Rectal smooth muscle tissue (tissue), 1 donor: ENCODE measurements around the gene MEF2D.
A peak's percentile ranks its signal among the peaks of the same experiment; 100 is the strongest.

ENCODE experiments used
- H3K27ac ChIP-seq: one replicate; pipeline ENCODE4 v1.7.0; 2013; ENCODE audit warnings: low read depth, low read length, inconsistent platforms
- H3K27me3 ChIP-seq: one replicate; pipeline ENCODE4 v1.7.0; 2013; ENCODE audit warnings: low read length; ENCODE audit not compliant: control insufficient read depth, insufficient read depth
- H3K36me3 ChIP-seq: one replicate; pipeline ENCODE4 v1.7.0; 2013; ENCODE audit warnings: low read length; ENCODE audit not compliant: control insufficient read depth, insufficient read depth
- H3K4me1 ChIP-seq: one replicate; pipeline ENCODE4 v1.7.0; 2013; ENCODE audit warnings: low read length; ENCODE audit not compliant: control insufficient read depth, insufficient read depth
- H3K4me3 ChIP-seq: one replicate; pipeline ENCODE4 v1.7.0; 2013; ENCODE audit warnings: low read length
- H3K9ac ChIP-seq: one replicate; pipeline ENCODE4 v1.7.0; 2013; ENCODE audit warnings: low read length

The MEF2D gene

DNA sequence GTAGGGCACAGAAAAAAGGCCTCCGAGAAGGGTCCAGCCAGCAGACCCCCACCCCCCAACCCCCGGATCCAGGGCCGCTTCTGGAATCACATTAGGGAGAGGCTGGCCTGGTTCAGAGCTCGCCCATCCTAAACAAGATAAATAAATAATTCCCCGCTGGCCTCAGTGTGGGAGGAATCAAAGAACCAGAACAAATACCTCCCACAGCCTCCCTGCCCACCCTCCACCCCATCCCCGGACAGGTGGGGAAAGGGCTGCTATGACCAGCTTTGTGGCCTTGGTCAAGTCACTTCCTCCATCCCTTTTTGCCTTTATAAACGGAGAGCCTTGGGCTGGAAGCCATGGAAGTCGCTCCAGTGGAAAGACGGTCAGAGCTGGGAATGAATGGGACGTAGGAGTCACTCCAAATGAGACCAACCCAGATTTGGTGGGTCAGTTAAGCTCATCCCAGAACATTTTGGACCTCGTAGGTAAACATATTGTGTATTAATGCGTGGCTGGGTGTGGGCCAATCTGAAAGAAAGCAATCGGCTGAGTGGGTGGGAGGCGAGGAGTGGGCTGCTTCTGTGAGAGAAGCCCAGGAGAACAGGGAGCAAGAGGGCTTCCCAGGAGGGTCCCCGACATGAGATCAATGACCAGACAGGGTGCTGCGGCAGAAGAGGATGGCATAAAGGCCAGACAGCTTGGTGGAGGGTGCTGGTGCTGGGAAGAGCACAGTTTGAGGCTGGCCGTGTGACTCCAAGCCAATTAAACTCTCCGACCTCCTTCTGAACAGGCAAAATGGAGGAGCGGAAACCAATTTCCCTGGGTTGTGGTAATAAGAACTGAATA lies 63.3 kb downstream of the MEF2D start:
- Histone ChIP-seq H3K27ac (no peak overlapping the region), H3K4me3 (no peak overlapping the region), H3K27me3 (peaks cover 71% of the 10 kb centered on the region), H3K36me3 (no peaks in the 10 kb centered on the region), H3K4me1 (peaks cover 3% of the 10 kb centered on the region), H3K9ac (no peak overlapping the region)

DNA sequence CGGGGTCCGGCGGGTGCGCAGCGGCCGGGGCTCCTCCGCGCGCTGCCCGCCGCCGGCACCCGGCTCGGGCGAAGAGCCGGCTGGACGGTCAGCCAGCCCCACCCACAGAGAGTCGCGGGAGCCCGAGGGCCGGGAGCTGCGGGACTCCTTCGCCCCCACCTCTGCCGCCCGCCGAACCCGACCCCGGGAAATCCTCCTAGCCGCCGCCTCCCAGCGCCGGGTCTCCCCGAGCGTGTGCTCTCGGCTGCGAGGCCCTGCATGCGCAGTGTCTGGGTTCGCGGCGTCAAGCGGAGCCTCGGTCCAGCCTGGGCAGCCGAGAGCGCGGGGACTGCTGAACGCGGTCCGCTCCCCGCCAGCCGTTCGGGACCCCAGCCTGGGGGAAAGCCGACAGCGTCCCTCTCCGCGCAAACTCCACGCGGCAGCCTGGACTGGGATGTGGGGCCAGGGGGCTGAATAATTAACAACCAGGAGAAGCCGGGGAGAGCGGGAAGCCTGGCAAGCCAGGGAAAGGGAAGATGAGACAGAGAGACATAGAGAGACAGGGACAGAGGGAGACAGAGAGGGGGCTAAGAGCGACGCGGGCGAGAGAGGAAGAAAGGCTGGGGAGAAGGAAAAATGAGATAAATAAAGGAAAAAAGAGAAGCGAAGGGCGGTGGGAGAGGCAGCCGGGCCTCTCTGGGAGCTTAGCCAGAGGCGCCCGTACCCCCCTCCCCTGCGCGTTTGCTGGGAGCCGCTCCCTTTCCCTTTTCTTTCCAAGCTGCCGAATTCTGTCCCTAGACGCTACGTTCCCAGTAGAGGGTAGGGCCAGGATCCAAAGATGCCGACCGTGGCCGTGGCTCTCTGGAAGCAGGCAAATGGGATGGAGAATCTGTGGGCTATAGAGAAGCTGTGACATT lies 64.2 kb downstream of the MEF2D start:
- Histone ChIP-seq H3K27ac (no peak overlapping the region), H3K36me3 (no peaks in the 10 kb centered on the region), H3K27me3 (peaks cover 72% of the 10 kb centered on the region), H3K4me3 (peak overlapping the region; percentile 39), H3K9ac (no peak overlapping the region), H3K4me1 (peaks cover 3% of the 10 kb centered on the region)

GRCh38 chr1:156435545-156436140 lies 64.9 kb downstream of the MEF2D start:
- no peaks in the 10 kb centered on the region for H3K36me3 ChIP-seq
- H3K4me3 ChIP-seq = peak overlapping the region; percentile 37
- no peak overlapping the region for H3K9ac ChIP-seq
- H3K27ac ChIP-seq = no peak overlapping the region
- H3K27me3 ChIP-seq = peaks cover 73% of the 10 kb centered on the region
- H3K4me1 ChIP-seq = peaks cover 3% of the 10 kb centered on the region

DNA sequence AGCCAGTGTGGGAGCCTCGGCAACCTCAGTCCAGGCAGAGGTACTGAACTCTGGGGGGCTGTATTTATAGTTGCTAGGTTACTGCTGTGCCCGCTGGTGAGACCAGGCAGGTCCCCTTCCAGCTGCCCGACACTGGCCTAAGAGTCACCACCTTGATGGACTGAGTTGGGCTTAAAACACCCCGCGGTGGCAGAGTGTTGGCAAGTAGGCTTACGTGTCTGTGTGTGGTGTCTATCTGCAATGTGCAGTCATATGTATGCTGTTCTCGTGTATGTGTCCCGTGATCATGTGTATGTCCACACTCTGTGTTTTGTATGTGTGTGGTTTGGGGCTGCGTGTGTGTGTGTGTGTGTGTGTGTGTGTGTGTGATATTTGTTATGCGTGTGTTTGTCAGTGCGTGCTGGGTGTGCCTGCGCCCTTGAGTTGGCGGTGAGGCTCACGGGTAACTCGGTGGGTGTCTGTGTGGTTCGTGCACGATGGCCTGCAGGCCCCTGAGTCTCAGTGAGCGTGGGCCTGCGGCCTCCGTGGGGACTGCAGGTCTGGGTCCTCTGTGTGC lies 65.5 kb downstream of the MEF2D start:
- H3K36me3 ChIP-seq = no peaks in the 10 kb centered on the region
- H3K9ac ChIP-seq = no peak overlapping the region
- peaks cover 73% of the 10 kb centered on the region for H3K27me3 ChIP-seq
- no peak overlapping the region for H3K4me3 ChIP-seq
- H3K4me1 ChIP-seq = peaks cover 3% of the 10 kb centered on the region
- no peak overlapping the region for H3K27ac ChIP-seq

GRCh38 chr1:156433602-156434001 lies 67.0 kb downstream of the MEF2D start:
- H3K27me3 ChIP-seq = peaks cover 68% of the 10 kb centered on the region
- peaks cover 3% of the 10 kb centered on the region for H3K4me1 ChIP-seq
- H3K36me3 ChIP-seq = no peaks in the 10 kb centered on the region
- H3K4me3 ChIP-seq = no peak overlapping the region
- H3K27ac ChIP-seq = no peak overlapping the region
- no peak overlapping the region for H3K9ac ChIP-seq

DNA sequence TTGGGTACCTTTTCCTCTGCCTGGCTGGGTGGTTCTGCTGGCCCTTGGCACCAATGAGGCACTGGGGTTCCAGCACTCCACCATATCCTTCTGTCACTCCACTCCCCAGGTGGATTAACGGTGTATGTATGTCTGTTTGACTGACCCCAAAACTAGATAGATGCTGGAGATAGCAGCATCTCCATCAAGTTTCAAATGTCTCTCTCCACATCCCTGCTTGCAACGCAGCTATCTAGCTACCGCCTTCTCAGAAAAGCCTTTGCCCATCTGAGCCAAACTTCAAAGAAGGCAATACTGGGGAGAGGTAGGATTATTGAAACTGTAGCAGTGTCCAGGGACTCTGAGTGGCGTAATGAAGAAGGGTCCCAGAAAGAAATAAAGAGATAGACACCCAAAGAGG lies 67.5 kb downstream of the MEF2D start:
- Histone ChIP-seq H3K4me3 (no peak overlapping the region), H3K9ac (no peak overlapping the region), H3K36me3 (no peaks in the 10 kb centered on the region), H3K27me3 (peaks cover 69% of the 10 kb centered on the region), H3K4me1 (peaks cover 3% of the 10 kb centered on the region), H3K27ac (no peak overlapping the region)

- no peak overlapping the region for H3K9ac ChIP-seq
- H3K27ac ChIP-seq = no peak overlapping the region
- no peaks in the 10 kb centered on the region for H3K36me3 ChIP-seq
- no peak overlapping the region for H3K4me3 ChIP-seq
- H3K4me1 ChIP-seq = peaks cover 3% of the 10 kb centered on the region
- H3K27me3 ChIP-seq = peaks cover 67% of the 10 kb centered on the region
These were observed 67.9 kb downstream of the MEF2D start for GRCh38 chr1:156432669-156433018.

DNA sequence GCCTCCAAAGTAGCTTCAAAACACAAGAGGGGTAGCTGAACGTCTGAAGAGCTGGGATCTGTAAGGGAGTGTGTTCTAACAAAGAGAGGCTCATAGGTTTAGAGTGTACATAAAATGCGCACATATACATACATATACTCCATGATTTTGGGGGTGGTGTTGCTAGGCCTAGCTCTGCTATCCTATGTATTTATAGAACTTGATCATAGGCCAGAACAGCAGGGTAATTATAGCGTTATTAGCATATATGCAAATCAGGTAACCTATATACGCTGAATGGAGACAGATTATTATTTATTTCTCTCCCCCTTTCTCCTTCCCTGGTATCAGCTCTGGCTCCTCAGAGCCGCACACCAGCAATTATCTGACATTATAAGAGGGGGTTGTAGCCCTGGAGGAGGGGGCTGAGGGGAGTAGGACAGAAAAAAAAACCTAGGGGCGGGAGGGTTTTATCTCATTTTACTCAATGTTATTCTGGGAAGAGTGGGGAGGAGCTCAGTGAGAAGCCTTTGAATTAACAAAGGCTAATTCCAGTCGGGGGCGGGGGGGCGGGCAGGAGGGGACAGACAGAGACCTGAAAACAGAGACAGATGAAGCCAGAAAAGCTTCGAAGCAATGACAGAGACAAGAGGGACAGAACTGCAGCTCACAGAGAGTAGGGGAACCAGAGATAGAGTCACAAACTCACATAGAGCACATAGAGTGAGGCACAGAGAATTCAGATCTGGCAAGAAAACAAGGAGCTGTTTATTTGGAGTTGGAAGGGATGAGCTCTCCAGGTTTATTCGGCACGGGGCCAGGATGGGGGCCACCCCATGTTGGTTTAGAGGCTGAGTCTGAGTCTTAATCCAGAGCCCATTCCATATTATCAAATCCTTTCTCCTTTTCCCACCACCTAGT lies 68.6 kb downstream of the MEF2D start:
- Histone ChIP-seq H3K4me3 (no peak overlapping the region), H3K36me3 (no peaks in the 10 kb centered on the region), H3K27me3 (peaks cover 61% of the 10 kb centered on the region), H3K27ac (no peak overlapping the region), H3K4me1 (peaks cover 3% of the 10 kb centered on the region), H3K9ac (no peak overlapping the region)

GRCh38 chr1:156431366-156431765 lies 69.2 kb downstream of the MEF2D start:
- Histone ChIP-seq H3K27ac (no peak overlapping the region), H3K27me3 (peaks cover 54% of the 10 kb centered on the region), H3K4me3 (no peak overlapping the region), H3K36me3 (no peaks in the 10 kb centered on the region), H3K9ac (no peak overlapping the region), H3K4me1 (peaks cover 2% of the 10 kb centered on the region)

DNA sequence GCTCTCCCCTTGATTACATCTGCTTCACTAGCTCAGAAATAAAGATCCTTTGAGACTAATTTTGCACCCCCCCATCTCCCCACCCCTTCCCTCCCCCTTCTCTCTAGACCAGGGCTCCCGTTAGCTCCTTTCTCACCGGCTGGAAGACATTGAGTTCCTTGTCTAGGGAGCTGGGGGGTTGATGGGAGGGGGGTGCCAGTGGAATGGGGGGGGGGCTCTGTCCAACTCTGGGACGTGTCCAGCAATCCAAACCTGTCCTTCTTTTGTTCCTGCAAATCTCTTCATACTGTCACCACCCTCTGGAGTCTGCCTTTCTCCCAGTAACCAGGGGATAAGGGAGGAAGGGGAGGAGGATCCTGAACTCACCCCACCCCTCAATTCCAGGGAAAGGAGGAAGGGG lies 69.7 kb downstream of the MEF2D start:
- no peaks in the 10 kb centered on the region for H3K36me3 ChIP-seq
- H3K4me1 ChIP-seq = no peaks in the 10 kb centered on the region
- H3K4me3 ChIP-seq = no peak overlapping the region
- H3K27me3 ChIP-seq = peaks cover 51% of the 10 kb centered on the region
- no peak overlapping the region for H3K9ac ChIP-seq
- no peak overlapping the region for H3K27ac ChIP-seq

DNA sequence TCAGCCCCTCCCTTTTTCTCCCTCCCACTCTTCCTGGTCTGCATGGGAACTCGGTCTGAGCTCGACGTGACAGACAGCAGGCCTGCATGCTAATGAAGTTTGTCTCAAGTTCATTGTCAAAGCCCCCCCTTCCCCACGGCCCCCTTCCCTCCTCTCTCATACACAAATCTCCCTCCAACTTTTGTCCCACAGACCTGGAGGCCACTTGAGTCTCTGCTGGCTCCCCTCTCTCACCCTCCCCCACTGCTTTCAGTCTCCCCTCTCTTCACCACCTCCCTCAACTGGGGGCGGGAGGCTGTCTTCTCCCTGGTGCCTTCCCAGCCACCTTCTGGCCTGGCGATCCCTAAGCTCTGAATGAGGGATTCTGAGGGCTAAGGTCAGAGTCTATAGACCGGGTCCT lies 70.3 kb downstream of the MEF2D start:
- no peak overlapping the region for H3K9ac ChIP-seq
- no peaks in the 10 kb centered on the region for H3K36me3 ChIP-seq
- H3K4me1 ChIP-seq = no peaks in the 10 kb centered on the region
- no peak overlapping the region for H3K27ac ChIP-seq
- no peak overlapping the region for H3K4me3 ChIP-seq
- peaks cover 50% of the 10 kb centered on the region for H3K27me3 ChIP-seq
